Measurements from ENCODE around the gene IL10RB.
A peak's percentile ranks its signal among the peaks of the same experiment; 100 is the strongest.

IL10RB gene

DNA sequence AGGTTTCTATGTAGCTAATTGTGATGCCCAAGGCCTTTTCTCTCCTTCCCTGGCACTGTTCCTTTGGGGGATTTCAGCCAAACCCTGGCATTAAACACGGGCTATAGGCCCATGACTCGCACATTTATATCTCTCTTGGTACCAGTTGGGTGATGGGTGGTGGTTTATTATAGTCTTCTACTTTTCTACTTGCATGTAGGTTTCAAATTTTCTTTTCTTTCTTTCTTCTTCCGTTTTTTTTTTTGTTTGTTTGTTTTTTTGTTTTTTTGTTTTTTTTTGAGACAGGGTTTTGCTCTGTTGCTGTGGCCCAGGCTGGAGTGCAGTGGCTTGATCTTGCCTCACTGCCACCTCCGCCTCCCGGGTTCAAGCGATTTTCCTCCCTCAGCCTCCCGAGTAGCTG, 1.1 kb downstream of the IL10RB start:
- H3K4me3 ChIP-seq (ENCODE audit: low read length), result peak overlapping the region; percentile 80
- TF ChIP-seq ZNF274 (IDR thresholded peaks at IDR 0.05; ENCODE audit: low read depth, low read length), result no peak

DNA sequence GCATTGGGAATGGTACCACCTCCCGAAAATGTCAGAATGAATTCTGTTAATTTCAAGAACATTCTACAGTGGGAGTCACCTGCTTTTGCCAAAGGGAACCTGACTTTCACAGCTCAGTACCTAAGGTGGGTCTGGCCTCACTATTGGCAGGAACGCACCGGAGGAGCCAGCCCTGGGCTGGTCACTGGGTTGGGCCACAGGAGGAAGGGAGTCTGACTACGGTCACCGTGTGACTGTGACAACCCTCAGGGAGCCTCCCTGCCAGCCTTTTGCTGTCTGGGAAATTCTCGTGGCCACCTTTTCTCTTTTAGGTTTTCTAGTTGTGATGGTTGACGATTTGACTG, 2.2 kb downstream of the IL10RB start:
- H3K4me3 ChIP-seq (ENCODE audit: low read length), result peak overlapping the region; percentile 80; the same call in 1 of the 2 replicates
- no peak for TF ChIP-seq ZNF274 (IDR thresholded peaks at IDR 0.05; ENCODE audit: low read depth, low read length)

DNA sequence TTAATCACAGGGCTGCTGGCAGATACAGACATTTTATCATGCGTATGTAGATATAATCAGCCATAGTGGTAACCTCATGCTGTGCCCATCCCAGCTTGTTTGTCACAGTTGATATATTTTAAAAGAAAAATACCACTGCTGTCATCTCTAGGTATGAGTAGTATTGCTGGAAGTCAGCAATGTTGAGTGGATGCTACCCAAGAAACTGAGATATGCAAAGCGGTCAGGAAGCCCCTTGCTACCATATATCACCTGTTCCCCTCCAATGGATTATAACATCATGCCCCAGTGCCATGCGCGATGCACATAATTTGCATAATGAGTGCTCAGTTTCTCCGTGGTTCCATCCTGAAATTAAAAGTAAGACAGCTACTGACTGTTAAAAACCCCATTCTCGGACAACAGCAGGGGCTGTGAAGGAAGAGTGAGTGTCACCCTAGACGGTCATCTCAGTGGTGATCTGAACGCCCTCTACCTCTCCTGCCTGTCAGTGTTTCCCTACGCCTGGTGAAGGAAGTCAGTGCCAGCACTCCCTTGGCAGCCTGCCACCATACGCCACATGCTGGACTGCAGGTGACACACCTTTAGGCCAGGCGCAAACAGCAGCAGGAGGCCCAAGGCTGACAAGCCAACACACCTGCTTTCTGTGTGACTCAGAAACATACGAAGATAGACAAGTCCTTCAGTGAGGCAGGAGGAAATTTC, 2.7 kb downstream of the IL10RB start:
- no peak for TF ChIP-seq ZNF274 (IDR thresholded peaks at IDR 0.05; ENCODE audit: low read depth, low read length)
- H3K4me3 ChIP-seq (ENCODE audit: low read length), result peak overlapping the region; percentile 80; the same call in 1 of the 2 replicates

DNA sequence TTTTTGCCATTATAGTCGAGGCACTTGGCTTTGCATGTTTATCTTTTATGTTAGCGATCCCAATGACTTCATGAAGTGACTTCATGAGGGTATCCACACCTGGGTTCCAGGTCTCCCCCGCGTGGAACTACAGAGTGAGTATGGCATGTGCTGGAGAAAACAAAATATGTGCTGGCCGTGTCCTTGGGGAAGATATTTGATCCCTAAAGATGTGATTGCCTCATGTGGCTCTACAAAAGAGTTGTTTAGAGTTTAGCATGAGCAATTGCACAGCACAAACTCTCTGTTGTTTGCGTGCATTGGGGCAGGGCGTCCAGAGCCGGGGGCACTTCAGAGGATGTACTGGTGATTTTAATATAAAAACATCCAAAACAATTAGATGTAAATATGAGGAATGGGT, 4.8 kb downstream of the IL10RB start:
- no peak for TF ChIP-seq ZNF274 (IDR thresholded peaks at IDR 0.05; ENCODE audit: low read depth, low read length)
- H3K4me3 ChIP-seq (ENCODE audit: low read length), result no peak overlapping the region

DNA sequence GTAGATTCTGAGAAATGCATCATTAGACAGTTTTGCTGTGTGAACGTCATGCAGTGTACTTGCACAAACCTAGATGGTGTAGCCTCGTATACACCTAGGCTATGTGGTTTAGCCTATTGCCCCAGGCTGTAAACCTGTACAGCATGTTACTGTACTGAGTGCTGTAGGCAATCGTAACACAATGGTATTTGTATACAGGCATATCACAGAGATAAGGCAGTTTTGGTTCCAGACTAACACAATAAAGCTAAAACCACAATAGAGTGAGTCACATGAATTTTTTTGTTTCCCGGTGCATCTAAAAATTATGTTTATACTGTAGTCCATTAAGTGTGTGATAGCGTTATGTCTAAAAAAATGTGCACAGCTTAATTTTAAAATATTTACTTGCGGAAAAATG, 6.9 kb downstream of the IL10RB start:
- TF ChIP-seq ZNF274 (IDR thresholded peaks at IDR 0.05; ENCODE audit: low read depth, low read length), result no peak
- H3K4me3 ChIP-seq (ENCODE audit: low read length), result no peak overlapping the region

DNA sequence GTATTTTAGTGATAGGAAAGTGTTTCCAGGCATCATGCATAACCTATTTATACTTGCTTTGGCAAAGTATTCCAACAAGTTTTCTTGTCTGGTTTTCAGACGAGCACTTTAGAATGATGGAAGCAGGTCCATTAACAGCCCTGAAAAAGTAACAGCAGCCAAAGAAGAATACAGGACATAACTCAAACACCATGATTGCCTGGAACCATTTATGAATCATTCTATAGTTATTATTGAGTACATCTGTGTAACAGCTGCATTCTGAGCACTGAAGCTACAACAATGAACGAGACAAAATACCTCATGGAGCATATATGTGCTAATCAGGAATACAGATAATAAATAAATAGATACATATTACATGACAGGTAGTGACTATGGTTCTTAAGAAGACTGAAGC, 12.6 kb downstream of the IL10RB start:
- no peak for TF ChIP-seq ZNF274 (IDR thresholded peaks at IDR 0.05; ENCODE audit: low read depth, low read length)
- H3K4me3 ChIP-seq (ENCODE audit: low read length), result no peak overlapping the region

DNA sequence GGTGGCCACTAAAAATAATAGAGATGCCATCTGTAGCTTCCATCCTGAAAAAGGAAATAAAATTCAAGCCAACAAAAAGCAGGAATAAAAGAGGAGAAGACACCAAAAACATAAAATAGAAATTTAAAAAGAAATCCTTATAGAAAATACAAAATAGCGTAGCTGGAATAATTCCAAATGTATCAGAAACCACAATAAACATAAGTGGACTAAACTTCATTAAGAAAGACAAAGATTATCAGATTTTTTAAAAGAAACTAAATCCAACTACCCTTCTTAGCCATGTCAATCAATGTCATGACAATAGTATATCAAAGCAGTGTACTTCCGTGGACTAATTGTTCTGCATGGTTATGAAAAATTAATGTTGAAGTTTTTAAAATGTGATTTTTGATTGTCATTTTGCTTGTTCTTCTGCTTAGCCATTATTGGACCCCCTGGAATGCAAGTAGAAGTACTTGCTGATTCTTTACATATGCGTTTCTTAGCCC, 13.2 kb downstream of the IL10RB start:
- no peak overlapping the region for H3K4me3 ChIP-seq (ENCODE audit: low read length)
- TF ChIP-seq ZNF274 (IDR thresholded peaks at IDR 0.05; ENCODE audit: low read depth, low read length), result no peak

DNA sequence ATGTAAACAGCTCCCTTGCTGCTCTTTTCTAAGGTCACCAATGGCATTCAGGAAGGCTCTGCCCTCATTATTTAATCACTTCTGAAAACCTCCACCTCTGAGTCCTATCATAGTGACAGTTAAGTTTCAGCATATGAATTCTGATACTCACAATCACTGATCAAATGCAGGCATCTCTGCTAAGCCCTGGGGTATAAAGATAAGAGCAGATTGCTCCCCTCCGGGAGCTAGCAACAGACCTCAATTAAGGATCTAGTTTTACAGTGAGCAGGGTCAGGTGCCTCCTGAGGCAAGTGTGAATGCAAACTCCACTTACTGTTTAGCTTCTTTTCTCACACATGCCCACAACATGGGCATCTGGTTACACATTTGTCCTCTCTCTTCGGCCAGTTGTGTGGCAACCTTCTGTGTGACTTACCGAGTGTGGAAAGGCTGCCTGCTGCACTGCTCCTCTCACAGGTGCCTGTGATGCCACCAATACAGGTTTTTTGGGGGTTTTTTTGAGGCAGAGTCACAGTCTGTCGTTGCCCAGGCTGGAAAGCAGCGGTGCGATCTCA, 15.0 kb downstream of the IL10RB start:
- no peak overlapping the region for H3K4me3 ChIP-seq (ENCODE audit: low read length)
- TF ChIP-seq ZNF274 (IDR thresholded peaks at IDR 0.05; ENCODE audit: low read depth, low read length), result no peak

DNA sequence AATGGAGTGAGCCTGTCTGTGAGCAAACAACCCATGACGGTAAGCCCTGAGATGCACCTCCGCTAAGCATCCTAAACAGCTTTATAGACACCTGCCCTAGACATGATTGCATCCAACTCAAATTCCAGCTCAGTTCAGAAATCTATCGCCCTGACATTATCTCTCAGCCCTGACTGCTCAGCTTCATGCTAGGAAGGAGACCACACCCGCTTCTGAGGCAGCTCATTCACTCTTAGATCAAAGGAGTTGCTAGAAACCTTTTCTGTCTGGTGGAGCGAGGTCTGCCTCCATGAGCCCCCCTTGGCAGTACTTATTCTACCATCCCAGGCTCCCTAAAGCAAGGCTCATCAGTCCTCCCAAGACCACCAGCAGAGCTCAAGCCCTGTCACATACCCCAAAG, 17.0 kb downstream of the IL10RB start:
- TF ChIP-seq ZNF274 (IDR thresholded peaks at IDR 0.05; ENCODE audit: low read depth, low read length), result no peak

DNA sequence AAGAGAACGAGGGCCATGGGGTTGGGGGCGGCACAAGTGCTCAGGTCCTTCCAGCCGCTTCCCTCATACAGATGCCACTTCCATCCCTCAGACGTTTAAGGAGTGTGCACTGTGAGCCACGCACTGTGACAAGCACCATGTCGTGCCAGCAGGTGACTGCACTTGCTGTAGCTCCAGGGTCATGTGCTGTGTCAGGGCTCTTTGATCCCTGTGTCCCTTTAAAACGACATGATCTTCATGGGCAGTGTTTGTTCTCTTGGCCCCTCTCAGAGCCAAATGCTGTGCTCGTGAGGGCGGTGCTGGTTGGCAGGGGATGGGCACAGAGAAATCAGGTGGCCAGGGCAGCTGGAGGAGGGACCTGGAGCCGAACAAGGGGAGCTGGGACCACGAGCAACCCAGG, 19.9 kb downstream of the IL10RB start:
- no peak overlapping the region for H3K4me3 ChIP-seq (ENCODE audit: low read length)
- no peak for TF ChIP-seq ZNF274 (IDR thresholded peaks at IDR 0.05; ENCODE audit: low read depth, low read length)

More for the DNA sequence above, 17.0 kb downstream of the IL10RB start:
- H3K4me3 ChIP-seq (ENCODE audit: low read length), result no peak overlapping the region

DNA sequence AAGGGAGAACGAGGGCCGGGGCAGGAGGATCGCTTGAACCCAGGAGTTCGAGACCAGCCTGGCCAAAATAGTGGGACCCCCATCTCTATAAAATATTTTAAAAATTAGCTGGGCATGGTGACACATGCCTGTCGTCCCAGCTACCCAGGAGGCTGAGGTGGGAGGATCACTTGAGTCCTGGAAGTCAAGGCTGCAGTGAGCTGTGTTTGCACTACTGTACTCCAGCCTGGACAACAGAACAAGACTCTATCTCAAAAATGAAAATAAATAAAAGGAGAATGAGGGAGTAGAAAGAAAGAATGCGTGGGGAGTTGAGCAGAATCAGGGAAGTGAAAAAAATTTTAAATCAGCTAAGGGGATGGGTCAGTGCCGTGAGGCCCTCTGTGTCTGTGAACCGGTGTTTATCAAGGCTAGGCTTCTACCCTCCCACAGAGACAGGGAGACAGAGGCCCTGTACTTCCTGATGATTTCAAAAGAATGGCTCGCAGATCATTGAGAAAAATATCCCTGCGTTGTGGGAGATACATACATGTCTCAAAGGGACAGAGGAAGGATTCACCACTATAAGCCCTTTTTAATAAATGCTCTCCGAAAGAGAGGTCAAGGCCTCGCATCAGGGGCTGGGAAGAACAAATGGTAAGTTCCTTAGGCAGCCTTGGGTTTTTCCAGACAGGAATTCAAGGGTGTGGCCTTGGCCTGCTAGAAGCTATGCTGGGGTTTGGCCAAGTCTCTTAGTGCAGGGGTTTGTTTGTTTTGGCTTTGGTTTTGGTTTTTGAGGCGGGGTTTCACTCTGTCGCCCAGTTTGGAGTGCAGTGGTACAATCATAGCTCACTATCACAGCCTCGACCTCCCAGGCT, 20.7 kb downstream of the IL10RB start:
- no peak for TF ChIP-seq ZNF274 (IDR thresholded peaks at IDR 0.05; ENCODE audit: low read depth, low read length)
- no peak overlapping the region for H3K4me3 ChIP-seq (ENCODE audit: low read length)

DNA sequence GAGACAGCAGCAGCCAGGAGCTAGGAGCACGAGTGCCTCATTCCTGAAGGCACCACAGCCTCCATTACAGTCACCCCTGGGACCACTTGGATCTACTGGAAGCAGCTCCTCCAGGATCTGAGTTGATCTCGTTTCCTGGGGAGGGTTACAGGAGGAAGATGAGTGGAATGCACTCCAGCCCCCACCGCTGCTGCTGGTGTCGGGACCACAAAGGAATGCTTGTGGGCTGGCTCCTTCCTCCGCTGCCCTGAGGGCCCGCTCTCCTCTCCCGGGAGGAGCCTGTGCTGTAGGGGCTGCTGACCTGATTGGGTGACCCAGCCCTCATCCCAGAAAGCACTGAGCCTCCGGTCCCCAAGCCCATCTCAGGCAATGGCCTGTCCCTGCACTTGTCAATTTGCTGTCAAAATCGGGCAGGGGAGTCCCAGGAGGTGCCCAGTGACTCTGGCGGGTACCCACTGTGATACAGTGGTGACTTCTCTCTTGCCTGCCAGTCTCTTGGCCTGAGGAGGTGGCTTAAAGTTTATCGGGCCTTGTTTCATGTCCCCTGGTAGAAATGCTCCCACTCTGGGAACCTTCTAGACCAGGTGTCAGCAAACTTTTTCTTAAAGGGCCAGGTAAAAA, 23.1 kb downstream of the IL10RB start:
- no peak overlapping the region for H3K4me3 ChIP-seq (ENCODE audit: low read length)
- no peak for TF ChIP-seq ZNF274 (IDR thresholded peaks at IDR 0.05; ENCODE audit: low read depth, low read length)

DNA sequence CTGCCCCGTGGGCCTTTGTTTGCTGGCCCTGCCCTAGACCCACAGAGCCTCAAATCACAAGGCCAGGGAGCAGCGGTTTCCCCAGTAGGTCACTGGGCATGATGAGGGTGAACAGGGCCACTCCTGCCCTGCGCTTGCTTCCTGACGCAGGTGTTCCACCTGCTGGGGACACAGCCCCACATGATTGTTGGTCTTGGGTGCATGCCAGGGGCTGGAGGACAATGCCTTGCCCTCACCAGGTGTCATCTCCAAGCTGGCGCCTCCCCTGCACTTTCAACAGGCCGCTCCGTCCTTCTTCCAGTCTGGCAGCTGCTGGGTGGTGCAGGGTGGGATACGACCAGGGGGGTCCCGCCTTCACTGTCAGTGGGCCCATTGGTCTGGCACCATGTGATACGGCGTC, 24.3 kb downstream of the IL10RB start:
- H3K4me3 ChIP-seq (ENCODE audit: low read length), result no peak overlapping the region
- no peak for TF ChIP-seq ZNF274 (IDR thresholded peaks at IDR 0.05; ENCODE audit: low read depth, low read length)

DNA sequence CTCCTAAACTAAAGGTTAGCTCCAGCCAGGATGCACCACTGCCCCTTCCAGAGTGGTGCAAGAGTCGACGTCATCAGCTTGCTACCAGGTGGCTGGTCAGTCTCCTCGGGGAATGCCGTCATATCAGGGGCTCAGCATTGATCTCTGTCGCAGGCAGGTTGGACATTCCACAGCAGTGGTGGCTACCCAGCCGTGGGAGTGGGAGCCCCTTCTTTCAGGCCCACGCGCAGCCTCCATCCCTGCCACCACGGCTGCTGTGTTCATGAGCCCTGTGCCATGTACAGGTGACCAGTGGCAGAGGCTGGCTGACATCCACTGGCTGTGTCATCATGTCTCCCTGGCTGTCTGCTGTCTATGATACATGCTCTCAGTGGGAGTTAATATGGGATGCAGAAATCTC, 25.5 kb downstream of the IL10RB start:
- no peak for TF ChIP-seq ZNF274 (IDR thresholded peaks at IDR 0.05; ENCODE audit: low read depth, low read length)
- no peak overlapping the region for H3K4me3 ChIP-seq (ENCODE audit: low read length)
